GM18507 (cell line): ENCODE data around the gene NNT.
A peak's percentile ranks its signal among the peaks of the same experiment; 100 is the strongest.

Source experiments
- DNase-seq: peaks from one replicate; pipeline ENCODE4 v3.0.0; 2011; ENCODE audit warnings: low read depth; ENCODE audit not compliant: insufficient read length; ENCODE audit errors: extremely low spot score
- FAIRE-seq: peaks from 2 replicates; lab custom pipeline; 2011; peaks lifted over from hg19 to GRCh38; lab: Jason Lieb, UNC

Gene NNT

DNA sequence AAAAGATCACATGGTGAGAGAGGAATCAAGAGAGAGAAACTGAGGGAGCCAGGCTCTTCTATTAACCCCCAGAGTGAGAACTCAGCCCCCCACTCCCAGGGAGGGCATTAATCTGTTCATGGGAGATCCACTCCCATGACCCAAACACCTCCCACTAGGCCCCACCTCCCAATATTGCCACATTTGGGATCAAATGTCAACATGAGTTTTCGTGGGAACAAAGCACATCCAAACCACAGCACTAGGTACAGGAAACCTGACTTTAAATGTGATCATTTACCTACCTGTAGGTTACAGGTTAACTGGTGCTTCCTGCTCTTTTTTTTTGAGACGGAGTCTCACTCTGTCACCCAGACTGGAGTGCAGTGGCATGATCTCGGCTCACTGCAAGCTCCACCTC lies 16.9 kb downstream of the NNT start:
- DNase-seq, result no peak
- FAIRE-seq, result no peak

GRCh38 chr5:43620944-43621505 lies 18.0 kb downstream of the NNT start:
- FAIRE-seq (no peak), DNase-seq (no peak)

GRCh38 chr5:43622074-43622473 lies 19.1 kb downstream of the NNT start:
- FAIRE-seq (no peak), DNase-seq (no peak)

DNA sequence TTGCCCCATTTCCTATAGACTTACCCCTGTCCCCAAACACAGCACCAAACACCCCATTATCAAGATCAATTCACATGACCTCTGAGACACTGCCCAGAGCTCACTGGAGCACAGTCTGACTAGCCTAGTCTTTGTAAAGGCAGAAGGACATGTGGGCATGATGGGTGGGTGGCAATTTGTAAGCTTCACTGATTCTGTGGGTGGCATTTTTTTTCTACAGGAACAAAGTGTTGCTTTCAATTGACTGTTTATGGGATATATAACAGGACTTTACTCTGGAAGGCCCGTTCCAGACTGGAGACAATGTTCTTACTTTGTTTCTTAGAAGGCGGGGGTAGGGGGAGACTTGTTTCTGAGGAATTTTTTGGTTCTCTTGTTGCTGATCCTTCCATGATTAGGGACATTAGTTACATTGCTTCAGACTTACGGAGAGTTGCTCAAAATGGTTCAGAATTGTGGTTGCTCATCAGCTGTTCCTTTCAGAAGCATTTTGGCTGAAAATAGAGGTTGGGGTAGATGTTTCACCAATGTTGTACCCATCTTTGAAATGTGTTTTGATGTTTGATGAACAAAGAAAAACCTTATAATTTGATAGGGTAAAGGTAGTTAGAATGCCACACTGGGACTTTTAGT lies 20.2 kb downstream of the NNT start:
- DNase-seq, result no peak
- no peak for FAIRE-seq

GRCh38 chr5:43627028-43627427 lies 24.0 kb downstream of the NNT start:
- DNase-seq (no peak), FAIRE-seq (peak; percentile 26)

GRCh38 chr5:43631182-43631910 lies 28.4 kb downstream of the NNT start:
- FAIRE-seq, result peak; percentile 67
- no peak for DNase-seq

GRCh38 chr5:43634621-43635020 lies 31.6 kb downstream of the NNT start:
- DNase-seq (no peak), FAIRE-seq (no peak)

- no peak for FAIRE-seq
- no peak for DNase-seq
Observed at GRCh38 chr5:43635374-43635773, 32.4 kb downstream of the NNT start.

GRCh38 chr5:43636076-43636475 lies 33.1 kb downstream of the NNT start:
- DNase-seq (no peak), FAIRE-seq (no peak)

GRCh38 chr5:43637416-43637815 lies 34.4 kb downstream of the NNT start:
- FAIRE-seq (no peak), DNase-seq (no peak)

DNA sequence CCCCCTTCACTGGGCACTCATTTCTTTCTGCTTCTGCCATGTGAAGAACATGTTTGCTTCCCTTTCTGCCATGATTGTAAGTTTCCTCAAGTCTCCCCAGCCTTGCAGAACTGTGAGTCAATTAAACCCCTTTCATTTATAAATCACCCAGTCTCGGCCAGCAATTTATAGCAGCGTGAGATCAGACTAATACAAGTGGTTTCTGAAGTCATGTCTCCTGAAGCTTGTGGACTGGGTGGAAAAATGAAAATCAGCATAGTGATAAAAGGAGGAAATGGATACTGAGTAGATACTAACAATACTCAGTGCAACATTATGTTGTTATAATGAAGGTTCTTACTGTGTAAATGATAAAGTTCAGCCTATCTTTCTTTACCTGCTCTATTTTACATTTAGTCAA lies 35.1 kb downstream of the NNT start:
- no peak for DNase-seq
- no peak for FAIRE-seq

GRCh38 chr5:43638546-43638945 lies 35.6 kb downstream of the NNT start:
- FAIRE-seq (no peak), DNase-seq (no peak)

- DNase-seq (no peak), FAIRE-seq (no peak)
Observed at GRCh38 chr5:43639566-43639965, 36.6 kb downstream of the NNT start.

- no peak for FAIRE-seq
Observed at GRCh38 chr5:43642428-43642827, 39.4 kb downstream of the NNT start.

GRCh38 chr5:43643327-43643726 lies 40.3 kb downstream of the NNT start:
- DNase-seq, result no peak
- FAIRE-seq, result no peak

More at GRCh38 chr5:43642428-43642827, 39.4 kb downstream of the NNT start:
- DNase-seq, result no peak

DNA sequence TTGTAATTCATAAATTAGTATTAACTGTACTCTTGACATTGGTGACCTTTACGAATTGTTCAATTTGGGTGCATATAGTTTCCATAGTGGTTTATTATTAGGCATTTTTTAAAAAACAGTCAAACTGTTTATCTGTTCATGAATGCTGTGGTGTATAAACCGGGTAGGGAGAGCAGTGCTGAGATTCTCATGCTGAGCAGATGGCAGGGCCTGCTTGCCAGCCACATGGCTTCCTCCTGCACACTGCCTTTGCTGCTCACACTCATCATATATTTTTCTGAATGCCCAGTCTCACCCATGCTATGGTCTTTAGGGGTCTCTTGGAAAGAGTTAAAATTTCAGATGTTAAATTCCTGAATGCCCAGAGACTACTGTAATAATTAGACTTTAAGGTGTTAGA lies 40.8 kb downstream of the NNT start:
- DNase-seq (no peak), FAIRE-seq (no peak)

- FAIRE-seq, result no peak
- no peak for DNase-seq
Observed at GRCh38 chr5:43646992-43647391, 44.0 kb downstream of the NNT start.

DNA sequence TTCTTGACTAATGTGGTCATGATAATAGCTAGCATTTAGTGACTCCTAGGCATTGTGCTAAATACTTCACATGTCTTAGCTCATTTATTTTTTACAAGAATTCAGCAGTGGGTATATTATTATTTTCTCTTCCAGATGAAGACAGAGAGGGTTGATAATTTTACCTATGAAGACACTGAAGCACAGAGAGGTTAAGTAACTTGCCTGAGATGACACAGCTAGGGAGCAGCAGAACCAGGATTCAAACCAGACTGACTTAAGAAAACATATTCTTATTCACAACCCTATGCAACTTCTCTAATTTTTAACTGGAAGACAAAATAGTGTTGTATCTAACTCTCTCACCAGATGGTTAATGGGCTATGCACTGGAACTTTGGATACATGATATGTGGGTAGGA lies 44.8 kb downstream of the NNT start:
- DNase-seq (no peak), FAIRE-seq (no peak)

DNA sequence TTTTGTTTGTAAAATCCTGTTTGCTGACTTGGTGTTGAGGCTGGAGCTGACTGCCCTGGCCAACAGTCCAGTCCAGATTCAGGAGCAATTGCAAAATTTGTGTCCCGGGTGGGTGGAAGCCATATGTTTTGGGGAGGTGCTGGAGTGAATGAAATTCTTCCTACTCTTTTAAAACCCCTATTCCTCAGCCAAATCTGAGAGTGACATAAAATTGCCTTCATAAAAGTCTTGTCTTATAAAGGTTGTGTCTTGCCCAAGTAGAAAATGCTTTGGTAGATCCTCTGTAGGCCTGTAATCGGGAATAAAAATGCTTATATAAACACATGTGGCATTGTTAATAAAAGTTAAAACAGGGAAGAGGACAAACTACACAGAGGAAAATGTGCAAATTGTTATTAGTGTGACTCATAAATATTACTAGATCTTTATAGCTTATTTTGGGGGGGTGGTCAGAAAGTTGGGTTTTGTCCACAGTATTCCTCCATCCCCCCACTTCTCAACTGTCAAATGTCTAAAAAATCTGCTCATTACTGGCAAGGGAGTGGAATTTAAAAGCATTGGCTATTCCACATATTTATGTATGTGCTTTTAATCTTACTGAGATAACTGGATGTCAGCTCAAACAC lies 45.6 kb downstream of the NNT start:
- FAIRE-seq (no peak), DNase-seq (no peak)

DNA sequence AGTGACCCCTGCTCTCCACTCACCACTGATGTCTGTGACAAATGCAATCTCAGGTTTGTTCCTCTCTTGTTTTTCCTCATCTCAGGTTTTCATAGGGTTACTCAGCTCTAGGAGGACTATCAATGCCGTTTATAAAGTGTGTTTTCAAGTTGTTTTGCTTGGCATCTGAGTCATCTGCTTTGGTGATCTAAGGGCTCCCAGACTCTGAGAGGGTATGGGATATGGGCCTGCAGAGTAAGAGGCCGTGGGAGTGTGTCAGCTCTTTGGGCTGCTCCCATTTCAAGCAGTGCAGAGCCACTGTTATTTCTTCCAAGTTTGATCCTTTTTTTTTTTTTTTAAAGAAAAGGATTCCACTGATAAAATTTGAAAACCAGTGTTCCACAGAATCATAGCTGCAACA lies 46.3 kb downstream of the NNT start:
- DNase-seq (no peak), FAIRE-seq (no peak)
